K562 (cell line): Measurements from ENCODE around the gene PYM1. TPM values are rescaled to one million over a fixed set of nuclear protein-coding genes. Genes with fewer than 3 reads are reported as not detected.
A peak's percentile ranks its signal among the peaks of the same experiment; 100 is the strongest.

Source experiments
- ATAC-seq: fragments of 200-7000 bp; cut with Tn5 transposase; 3 replicates; pipeline ENCODE4 v1.9.1; 2020; ENCODE audit warnings: moderate library complexity
- BruUV-seq: library from RNA; stranded (reverse); fragments of 400-500 nt; replicated peaks from 2 replicates; lab custom pipeline; 2021; lab: Mats Ljungman, UMichigan
- CTCF ChIA-PET: fragments of 300-600 bp; formaldehyde crosslinking; extraction: SDS; loops from one replicate; lab custom pipeline; 2021; ENCODE audit warnings: low intra/inter-chr PET ratio; lab: Yijun Ruan, JAX
- POLR2A ChIA-PET: fragments of 300-600, 350-650 bp; sonication (Branson Sonifier 250); formaldehyde crosslinking; extraction: SDS; loops from one replicate; lab custom pipeline; 2021; ENCODE audit warnings: antibody characterized with exemption, inconsistent platforms; lab: Yijun Ruan, JAX
- DNase-seq, 4 experiments: peaks; one replicate each; pipeline versions ENCODE4 v3.0.0 to v3.0.0-alpha.2; 2011 to 2018; ENCODE audit warnings: low spot score in 3 of 4, mixed read lengths in 3 of 4; ENCODE audit errors: extremely low read depth in 1 of 4
- FAIRE-seq: peaks from 2 replicates; lab custom pipeline; 2011; peaks lifted over from hg19 to GRCh38; lab: Jason Lieb, UNC
- H2AFZ ChIP-seq: 2 replicates; pipeline ENCODE4 v1.6.0; 2011; ENCODE audit warnings: low read depth, low read length, control low read depth, inconsistent platforms
- H3K27ac ChIP-seq: fragments of 200-600 bp; 3 replicates; pipeline ENCODE4 v1.8.0; 2011; ENCODE audit warnings: low read depth, mild to moderate bottlenecking, control low read depth, inconsistent platforms, low read length, moderate library complexity, mixed read lengths; ENCODE audit errors: extremely low read depth
- H3K27me3 ChIP-seq, 2 experiments: fragments of 300-600 bp in 1 of 2; 2 replicates in 1 of 2; 3 replicates in 1 of 2; pipeline versions ENCODE4 v1.6.0 to v1.8.0; 2011; ENCODE audit warnings: inconsistent platforms in 2 of 2, low read length in 2 of 2, mild to moderate bottlenecking in 1 of 2, mixed read lengths in 1 of 2, moderate library complexity in 1 of 2; ENCODE audit not compliant: control insufficient read depth in 2 of 2, insufficient read depth in 2 of 2
- H3K36me3 ChIP-seq: fragments of 300-600 bp; 3 replicates; pipeline ENCODE4 v1.8.0; 2011; ENCODE audit warnings: mild to moderate bottlenecking, low read length, inconsistent platforms; ENCODE audit not compliant: control insufficient read depth, insufficient read depth
- H3K4me1 ChIP-seq, 2 experiments: fragments of 200-600 bp in 1 of 2; replicated peaks in 1 of 2; 2 replicates in 1 of 2; 3 replicates in 1 of 2; pipeline versions ENCODE4 v1.5.1 to v1.8.0; 2011; ENCODE audit warnings: inconsistent platforms in 2 of 2, low read length in 2 of 2, mild to moderate bottlenecking in 1 of 2, mixed read lengths in 1 of 2, moderate library complexity in 1 of 2; ENCODE audit not compliant: control insufficient read depth in 2 of 2, insufficient read depth in 2 of 2
- H3K4me2 ChIP-seq: 2 replicates; pipeline ENCODE4 v1.6.1; 2011; ENCODE audit warnings: low read length, control low read depth, inconsistent platforms, mixed read lengths; ENCODE audit not compliant: insufficient read depth
- H3K4me3 ChIP-seq: fragments of 200-600 bp; sonication (generic), shearing (Covaris generic); 2 replicates; pipeline ENCODE4 v1.5.1; 2016; ENCODE audit warnings: control low read depth, inconsistent platforms
- H3K79me2 ChIP-seq: fragments of 200-600 bp; 3 replicates; pipeline ENCODE4 v1.8.0; 2011; ENCODE audit warnings: low read length, inconsistent platforms; ENCODE audit not compliant: control insufficient read depth, insufficient read depth
- H3K9ac ChIP-seq, 2 experiments: 2 replicates each; pipeline versions ENCODE4 v1.6.0 to v1.6.1; 2011; ENCODE audit warnings: low read depth in 2 of 2, low read length in 2 of 2, control low read depth in 1 of 2, inconsistent platforms in 1 of 2, mild to moderate bottlenecking in 1 of 2, mixed read lengths in 1 of 2; ENCODE audit not compliant: insufficient read depth in 1 of 2
- H3K9me1 ChIP-seq: one replicate; pipeline ENCODE4 v1.6.0; 2011; ENCODE audit warnings: inconsistent platforms, mild to moderate bottlenecking, low read length, moderate library complexity; ENCODE audit not compliant: control insufficient read depth, insufficient read depth
- H3K9me3 ChIP-seq: replicated peaks from 2 replicates; pipeline ENCODE4 v1.5.1; 2011; ENCODE audit warnings: low read depth, low read length, inconsistent platforms; ENCODE audit not compliant: control insufficient read depth, insufficient read depth
- H4K20me1 ChIP-seq: replicated peaks from 2 replicates; pipeline ENCODE4 v1.6.1; 2011; ENCODE audit warnings: low read length, inconsistent platforms, mixed read lengths; ENCODE audit not compliant: control insufficient read depth, insufficient read depth
- ARID1B ChIP-seq: fragments of 450-650 bp; IDR thresholded peaks from 2 replicates; pipeline ENCODE4 v1.6.1; 2016; ENCODE audit warnings: antibody characterized with exemption, mild to moderate bottlenecking, inconsistent platforms
- ELF4 ChIP-seq: fragments of 450-650 bp; formaldehyde crosslinking; IDR thresholded peaks from 2 replicates; pipeline ENCODE4 v1.4.0; 2022; ENCODE audit warnings: missing genetic modification characterization
- EP300 ChIP-seq: IDR thresholded peaks from 2 replicates; pipeline ENCODE4 v1.6.1; 2012; ENCODE audit warnings: low read length, improper control_type of control experiment
- ETV6 ChIP-seq, 3 experiments: fragments of 150-350 bp in 1 of 3; sonication (generic) in 1 of 3; formaldehyde crosslinking in 1 of 3; IDR thresholded peaks; 2 replicates each; pipeline versions ENCODE4 v1.6.1 to v1.8.0; 2014 to 2022; ENCODE audit warnings: borderline replicate concordance in 2 of 3, low read depth in 2 of 3, antibody characterized with exemption in 1 of 3, low read length in 1 of 3, mild to moderate bottlenecking in 1 of 3, missing genetic modification reagents in 1 of 3
- KLF16 ChIP-seq: IDR thresholded peaks from 2 replicates; pipeline ENCODE4 v1.6.1; 2016; ENCODE audit warnings: antibody characterized with exemption
- PTTG1 ChIP-seq: fragments of 450-650 bp; IDR thresholded peaks from 2 replicates; pipeline ENCODE4 v1.6.1; 2016; ENCODE audit warnings: low read depth, mild to moderate bottlenecking, missing genetic modification characterization, missing compliant biosample characterization
- SMAD2 ChIP-seq: fragments of 150-350 bp; IDR thresholded peaks from 2 replicates; pipeline ENCODE4 v1.6.1; 2014; ENCODE audit warnings: low read depth, mild to moderate bottlenecking, low read length
- ZBED1 ChIP-seq: IDR thresholded peaks from 2 replicates; pipeline ENCODE4 v1.6.1; 2014
- ZC3H8 ChIP-seq: fragments of 450-650 bp; IDR thresholded peaks from 2 replicates; pipeline ENCODE4 v1.6.1; 2017
- ZKSCAN1 ChIP-seq: fragments of 150-350 bp; IDR thresholded peaks from 2 replicates; pipeline ENCODE4 v1.6.1; 2016; ENCODE audit warnings: low read depth, low read length
- WGBS: fragments of 100-300 bp; shearing (Covaris generic); methylation state at CpG from one replicate; pipeline ENCODE4 v1.1.6; 2016; ENCODE audit warnings: low coverage, mixed read lengths; ENCODE audit not compliant: insufficient coverage; ENCODE audit errors: missing lambda C conversion rate; 5-methylcytosine and 5-hydroxymethylcytosine counted together
- in situ Hi-C: fragments of 300-500 bp; cut with MboI; formaldehyde crosslinking; loops from 4 replicates; pipeline ENCODE4 v1.15.0; 2018; ENCODE audit warnings: inconsistent platforms, mixed read lengths
- intact Hi-C: fragments of 100-400 bp; cut with micrococcal nuclease; formaldehyde crosslinking; loops from 2 replicates; pipeline ENCODE4 v1.14.2; 2022
- polyA plus RNA-seq, 8 experiments: library from polyadenylated mRNA; depleted of rRNA in 4 of 8; stranded (reverse) in 5 of 8; unstranded in 3 of 8; fragments of >200 nt; fragmentation: Nextera tagmentation in 2 of 8; fragmentation: Illumina TruSeq in 1 of 8; extraction: Ambion mirVana in 2 of 8; extraction: Trizol in 1 of 8; gene quantifications; 2 replicates each; pipeline versions ENCODE4 v1.2.1 to v1.2.3, GENCODE V29; 2011 to 2014; ENCODE audit warnings: inconsistent platforms in 1 of 8, missing spikeins in 1 of 8
- total RNA-seq, 7 experiments: library from RNA; depleted of rRNA in 6 of 7; stranded (reverse); fragments of >200 nt in 6 of 7; fragmentation: Illumina TruSeq in 2 of 7; extraction: Trizol in 2 of 7; gene quantifications; 2 replicates each; pipeline versions ENCODE4 v1.2.1 to v1.2.3, GENCODE V29; 2011 to 2021; ENCODE audit warnings: low replicate concordance in 1 of 7
- TF ChIP-seq, protein P1 (sequence below): fragments of 450-650 bp; IDR thresholded peaks from 2 replicates; pipeline ENCODE4 v1.6.1; 2016; ENCODE audit warnings: low read depth
- TF ChIP-seq, protein P2 (sequence below): IDR thresholded peaks from 2 replicates; pipeline ENCODE4 v1.6.1; 2011; ENCODE audit not compliant: insufficient read length; ENCODE audit errors: extremely low read depth

Gene PYM1
- total and polyA plus RNA-seq, 9 of the 15 experiments (the other 6 are each of a cell fraction or from before 2014, with no cell fraction given), result 29.0 to 51.3 (median 34.1) TPM

DNA sequence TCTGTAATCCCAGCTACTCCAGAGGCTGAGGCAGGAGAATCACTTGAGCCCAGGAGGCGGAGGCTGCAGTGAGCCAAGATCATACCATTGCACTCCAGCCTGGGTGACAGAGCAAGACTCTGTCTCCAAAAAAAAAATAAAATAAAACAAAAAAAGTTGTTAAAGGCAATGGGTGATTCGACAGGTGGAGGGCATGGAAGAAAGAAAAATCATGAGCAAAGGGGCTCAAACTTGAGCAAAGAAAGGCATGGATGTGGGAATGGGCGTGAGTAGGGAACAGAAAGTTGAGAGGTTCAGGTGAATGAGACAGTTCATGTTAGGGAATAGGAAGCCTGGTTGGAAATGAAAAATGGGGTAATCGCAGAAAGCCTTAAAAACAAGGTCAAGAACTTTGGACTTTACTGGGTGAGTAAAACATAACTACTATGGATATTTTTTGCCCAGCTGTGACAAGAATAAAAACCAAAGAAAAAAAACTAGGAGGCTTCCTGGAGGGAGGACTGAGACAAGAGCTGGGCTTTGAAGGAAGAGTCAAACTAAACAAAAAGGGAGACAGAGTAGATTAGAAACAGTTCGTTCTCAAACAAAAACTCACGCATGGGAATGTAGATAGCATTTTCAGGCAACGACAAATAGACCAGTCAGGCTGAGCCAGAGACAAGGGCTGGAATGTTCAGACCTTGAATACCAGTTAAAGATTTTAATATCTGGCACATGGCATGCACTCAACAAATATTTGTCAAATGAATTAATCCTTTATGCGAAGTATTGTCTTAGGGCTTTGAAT is 18.8 kb downstream of the PYM1 start:
- CTCF ChIA-PET, result interaction anchor here (1.0 kb wide), 1 partner anchor 115 kb away, joined by 3 read pairs; no protein-coding TSS in a partner anchor
- no peaks in the 10 kb centered on the region for H3K27me3 ChIP-seq
- peak; percentile 80 for ATAC-seq
- in situ Hi-C loops, result no loop called here
- 33% methylated on average over 8 of the region's 8 CpGs for WGBS
- H3K79me2 ChIP-seq, result peaks cover 14% of the 10 kb centered on the region; the same call in 2 of the 3 replicates
- peak in 1 of 4 experiments; percentile 56 for DNase-seq
- no peaks in the 10 kb centered on the region for H3K9me1 ChIP-seq
- peak overlapping the region in 1 of 2 experiments; percentile 31; a peak in 2 of 4 replicates for H3K9ac ChIP-seq
- intact Hi-C loops, result no loop called here
- H3K27ac ChIP-seq, result peak overlapping the region; percentile 71; the same call in 2 of the 3 replicates
- peak overlapping the region; percentile 56 for H2AFZ ChIP-seq
- POLR2A ChIA-PET, result interaction anchor here (1.0 kb wide), 1 partner anchor 79 kb away, joined by 3 read pairs; the partner anchor contains the start of gene DNAJC14
- no peak overlapping the region for H3K4me3 ChIP-seq
- H4K20me1 ChIP-seq, result no peaks in the 10 kb centered on the region
- H3K4me2 ChIP-seq, result peak overlapping the region; percentile 23
- peaks cover 3 to 14% of the 10 kb centered on the region in 2 experiments; a peak in 3 of 5 replicates for H3K4me1 ChIP-seq
- peak; percentile 73 for FAIRE-seq
- no TSS peak for BruUV-seq
- H3K36me3 ChIP-seq, result peaks cover 12% of the 10 kb centered on the region
- H3K9me3 ChIP-seq, result no peaks in the 10 kb centered on the region
- TF ChIP-seq KLF16 (no peak), EP300 (no peak; the same call in 1 of the 2 replicates), ELF4 (CRISPR knock-in tag) (0 out of 2 replicates have a peak, but pooled peaks have one; percentile 27), ZC3H8 (0 out of 2 replicates have a peak, but pooled peaks have one; percentile 40), ZBED1 (no peak), ETV6 (IDR thresholded peaks at IDR 0.05; ENCODE audit: borderline replicate concordance in 1 of 2, low read depth in 2 of 2, low read length in 1 of 2) (no peak), ETV6 (CRISPR knock-in tag; IDR thresholded peaks at IDR 0.05; ENCODE audit: borderline replicate concordance) (no peak), ZKSCAN1 (no peak), SMAD2 (no peak), ARID1B (0 out of 2 replicates have a peak, but pooled peaks have one; percentile 26), PTTG1 (tag) (no peak)
- TF ChIP-seq, protein P1, sequence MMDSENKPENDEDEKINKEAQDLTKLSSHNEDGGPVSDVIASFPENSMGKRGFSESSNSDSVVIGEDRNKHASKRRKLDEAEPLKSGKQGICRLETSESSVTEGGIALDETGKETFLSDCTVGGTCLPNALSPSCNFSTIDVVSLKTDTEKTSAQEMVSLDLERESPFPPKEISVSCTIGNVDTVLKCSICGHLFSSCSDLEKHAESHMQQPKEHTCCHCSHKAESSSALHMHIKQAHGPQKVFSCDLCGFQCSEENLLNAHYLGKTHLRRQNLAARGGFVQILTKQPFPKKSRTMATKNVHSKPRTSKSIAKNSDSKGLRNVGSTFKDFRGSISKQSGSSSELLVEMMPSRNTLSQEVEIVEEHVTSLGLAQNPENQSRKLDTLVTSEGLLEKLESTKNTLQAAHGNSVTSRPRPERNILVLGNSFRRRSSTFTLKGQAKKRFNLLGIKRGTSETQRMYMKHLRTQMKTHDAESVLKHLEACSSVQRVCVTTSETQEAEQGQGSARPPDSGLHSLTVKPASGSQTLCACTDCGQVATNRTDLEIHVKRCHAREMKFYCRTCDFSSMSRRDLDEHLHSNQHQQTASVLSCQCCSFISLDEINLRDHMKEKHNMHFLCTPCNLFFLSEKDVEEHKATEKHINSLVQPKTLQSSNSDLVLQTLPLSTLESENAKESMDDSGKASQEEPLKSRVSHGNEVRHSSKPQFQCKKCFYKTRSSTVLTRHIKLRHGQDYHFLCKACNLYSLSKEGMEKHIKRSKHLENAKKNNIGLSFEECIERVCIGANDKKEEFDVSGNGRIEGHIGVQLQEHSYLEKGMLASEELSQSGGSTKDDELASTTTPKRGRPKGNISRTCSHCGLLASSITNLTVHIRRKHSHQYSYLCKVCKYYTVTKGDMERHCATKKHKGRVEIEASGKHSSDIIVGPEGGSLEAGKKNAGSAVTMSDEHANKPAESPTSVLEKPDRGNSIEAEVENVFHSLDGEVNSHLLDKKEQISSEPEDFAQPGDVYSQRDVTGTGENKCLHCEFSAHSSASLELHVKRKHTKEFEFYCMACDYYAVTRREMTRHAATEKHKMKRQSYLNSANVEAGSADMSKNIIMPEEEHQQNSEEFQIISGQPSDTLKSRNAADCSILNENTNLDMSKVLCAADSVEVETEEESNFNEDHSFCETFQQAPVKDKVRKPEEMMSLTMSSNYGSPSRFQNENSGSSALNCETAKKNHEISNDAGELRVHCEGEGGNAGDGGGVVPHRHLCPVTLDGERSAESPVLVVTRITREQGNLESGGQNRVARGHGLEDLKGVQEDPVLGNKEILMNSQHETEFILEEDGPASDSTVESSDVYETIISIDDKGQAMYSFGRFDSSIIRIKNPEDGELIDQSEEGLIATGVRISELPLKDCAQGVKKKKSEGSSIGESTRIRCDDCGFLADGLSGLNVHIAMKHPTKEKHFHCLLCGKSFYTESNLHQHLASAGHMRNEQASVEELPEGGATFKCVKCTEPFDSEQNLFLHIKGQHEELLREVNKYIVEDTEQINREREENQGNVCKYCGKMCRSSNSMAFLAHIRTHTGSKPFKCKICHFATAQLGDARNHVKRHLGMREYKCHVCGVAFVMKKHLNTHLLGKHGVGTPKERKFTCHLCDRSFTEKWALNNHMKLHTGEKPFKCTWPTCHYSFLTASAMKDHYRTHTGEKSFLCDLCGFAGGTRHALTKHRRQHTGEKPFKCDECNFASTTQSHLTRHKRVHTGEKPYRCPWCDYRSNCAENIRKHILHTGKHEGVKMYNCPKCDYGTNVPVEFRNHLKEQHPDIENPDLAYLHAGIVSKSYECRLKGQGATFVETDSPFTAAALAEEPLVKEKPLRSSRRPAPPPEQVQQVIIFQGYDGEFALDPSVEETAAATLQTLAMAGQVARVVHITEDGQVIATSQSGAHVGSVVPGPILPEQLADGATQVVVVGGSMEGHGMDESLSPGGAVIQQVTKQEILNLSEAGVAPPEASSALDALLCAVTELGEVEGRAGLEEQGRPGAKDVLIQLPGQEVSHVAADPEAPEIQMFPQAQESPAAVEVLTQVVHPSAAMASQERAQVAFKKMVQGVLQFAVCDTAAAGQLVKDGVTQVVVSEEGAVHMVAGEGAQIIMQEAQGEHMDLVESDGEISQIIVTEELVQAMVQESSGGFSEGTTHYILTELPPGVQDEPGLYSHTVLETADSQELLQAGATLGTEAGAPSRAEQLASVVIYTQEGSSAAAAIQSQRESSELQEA, result peak; percentile 38; the same call in 1 of the 2 replicates
- TF ChIP-seq, protein P2, sequence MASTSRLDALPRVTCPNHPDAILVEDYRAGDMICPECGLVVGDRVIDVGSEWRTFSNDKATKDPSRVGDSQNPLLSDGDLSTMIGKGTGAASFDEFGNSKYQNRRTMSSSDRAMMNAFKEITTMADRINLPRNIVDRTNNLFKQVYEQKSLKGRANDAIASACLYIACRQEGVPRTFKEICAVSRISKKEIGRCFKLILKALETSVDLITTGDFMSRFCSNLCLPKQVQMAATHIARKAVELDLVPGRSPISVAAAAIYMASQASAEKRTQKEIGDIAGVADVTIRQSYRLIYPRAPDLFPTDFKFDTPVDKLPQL, result no peak
